Endothelial cell of umbilical vein (primary cell): ENCODE data around the gene AHSA1. TPM values are rescaled to one million over a fixed set of nuclear protein-coding genes. Genes with fewer than 3 reads are reported as not detected.

ENCODE experiments used
- BruUV-seq: library from RNA; stranded (reverse); fragments of 400-500 nt; replicated peaks from 2 replicates; lab custom pipeline; 2021; lab: Mats Ljungman, UMichigan
- CTCF ChIA-PET: fragments of 300-600, 350-600 bp; sonication (Branson Sonifier 250); formaldehyde crosslinking; loops from one replicate; lab custom pipeline; 2021; ENCODE audit warnings: antibody characterized with exemption, inconsistent platforms; lab: Charles Lee
- POLR2A ChIA-PET: fragments of 300-600, 350-600 bp; sonication (Branson Sonifier 250); formaldehyde crosslinking; loops from one replicate; lab custom pipeline; 2021; ENCODE audit warnings: antibody characterized with exemption, inconsistent platforms; lab: Charles Lee
- DNase-seq: peaks from one replicate; pipeline ENCODE4 v3.0.0-alpha.2; 2011; ENCODE audit warnings: low read depth, low spot score
- FAIRE-seq: peaks from 2 replicates; lab custom pipeline; 2011; peaks lifted over from hg19 to GRCh38; lab: Jason Lieb, UNC
- H2AFZ ChIP-seq: 2 replicates; pipeline ENCODE4 v1.6.0; 2012; ENCODE audit warnings: low read depth, low read length, control low read depth, inconsistent platforms
- H3K27ac ChIP-seq: 2 replicates; pipeline ENCODE4 v1.5.1; 2011; ENCODE audit warnings: low read depth, mild to moderate bottlenecking, control low read depth, low read length, moderate library complexity; ENCODE audit not compliant: insufficient read depth
- H3K27me3 ChIP-seq, 2 experiments: 2 replicates each; pipeline versions ENCODE4 v1.6.0 to v1.6.1; 2011; ENCODE audit warnings: low read length in 2 of 2, mixed read lengths in 1 of 2; ENCODE audit not compliant: control insufficient read depth in 2 of 2, insufficient read depth in 2 of 2
- H3K36me3 ChIP-seq, 2 experiments: 2 replicates in 1 of 2; 3 replicates in 1 of 2; pipeline ENCODE4 v1.5.1; 2011; ENCODE audit warnings: low read length in 2 of 2, mild to moderate bottlenecking in 1 of 2, moderate library complexity in 1 of 2; ENCODE audit not compliant: control insufficient read depth in 2 of 2, insufficient read depth in 2 of 2; ENCODE audit errors: extremely low read depth in 1 of 2
- H3K4me1 ChIP-seq: 3 replicates; pipeline ENCODE4 v1.5.1; 2011; ENCODE audit warnings: mild to moderate bottlenecking, low read length; ENCODE audit not compliant: control insufficient read depth, insufficient read depth; ENCODE audit errors: extremely low read depth
- H3K4me2 ChIP-seq: 2 replicates; pipeline ENCODE4 v1.6.1; 2011; ENCODE audit warnings: low read length, control low read depth, mixed read lengths; ENCODE audit not compliant: insufficient read depth
- H3K4me3 ChIP-seq, 3 experiments: fragments of 200-600 bp in 1 of 3; sonication (generic), shearing (Covaris generic) in 1 of 3; replicated peaks in 1 of 3; 2 replicates each; pipeline ENCODE4 v1.5.1; 2011 to 2016; ENCODE audit warnings: control low read depth in 3 of 3, low read length in 3 of 3, mild to moderate bottlenecking in 2 of 3, inconsistent platforms in 1 of 3, low read depth in 1 of 3, moderate library complexity in 1 of 3; ENCODE audit not compliant: insufficient read depth in 1 of 3
- H3K79me2 ChIP-seq: 2 replicates; pipeline ENCODE4 v1.6.0; 2012; ENCODE audit warnings: low read length, inconsistent platforms; ENCODE audit not compliant: control insufficient read depth, insufficient read depth
- H3K9ac ChIP-seq: replicated peaks from 2 replicates; pipeline ENCODE3; 2011; ENCODE audit warnings: low read length, control low read depth; ENCODE audit not compliant: insufficient read depth; ENCODE audit errors: extremely low read depth
- H3K9me1 ChIP-seq: replicated peaks from 3 replicates; pipeline ENCODE4 v1.6.0; 2011; ENCODE audit warnings: mild to moderate bottlenecking, low read length; ENCODE audit not compliant: control insufficient read depth, insufficient read depth; ENCODE audit errors: extremely low read depth
- H3K9me3 ChIP-seq: replicated peaks from 2 replicates; pipeline ENCODE4 v1.5.1; 2012; ENCODE audit warnings: low read length, inconsistent platforms; ENCODE audit not compliant: control insufficient read depth, insufficient read depth
- H4K20me1 ChIP-seq: replicated peaks from 2 replicates; pipeline ENCODE3; 2011; ENCODE audit warnings: mild to moderate bottlenecking, low read length; ENCODE audit not compliant: control insufficient read depth, insufficient read depth; ENCODE audit errors: extremely low read depth
- FOS ChIP-seq: IDR thresholded peaks from 2 replicates; pipeline ENCODE4 v1.6.1; 2011; ENCODE audit warnings: mild to moderate bottlenecking, low read length, moderate library complexity, borderline replicate concordance; ENCODE audit not compliant: insufficient read depth
- GATA2 ChIP-seq: IDR thresholded peaks from 2 replicates; pipeline ENCODE4 v1.7.0; 2011; ENCODE audit warnings: low read depth, mild to moderate bottlenecking, moderate library complexity, mixed read lengths, low read length; ENCODE audit not compliant: insufficient read length, insufficient read depth
- JUN ChIP-seq: IDR thresholded peaks from 2 replicates; pipeline ENCODE4 v1.6.1; 2011; ENCODE audit warnings: borderline replicate concordance, low read depth; ENCODE audit not compliant: insufficient read length, insufficient read depth
- POLR2A ChIP-seq: IDR thresholded peaks from 2 replicates; pipeline ENCODE4 v1.6.1; 2012; ENCODE audit warnings: low read depth, mild to moderate bottlenecking, control low read depth, low read length
- dilution Hi-C: fragments of 300-500 bp; cut with MboI; formaldehyde crosslinking; loops from one replicate; pipeline ENCODE4 v1.15.0; 2019; ENCODE audit warnings: low sequenced_read_pairs; ENCODE audit not compliant: extremely low pct_ligation_motif_present
- intact Hi-C: fragments of 100-400 bp; cut with micrococcal nuclease; formaldehyde crosslinking; loops from one replicate; pipeline ENCODE4 v1.10.0; 2022
- polyA plus RNA-seq, 4 experiments: library from polyadenylated mRNA; depleted of rRNA in 3 of 4; stranded (reverse) in 3 of 4; unstranded in 1 of 4; fragments of >200 nt; gene quantifications; 2 replicates each; pipeline versions ENCODE4 v1.2.1 to v1.2.3, GENCODE V29; 2011 to 2012; ENCODE audit warnings: missing spikeins in 1 of 4
- total RNA-seq: library from RNA; stranded (reverse); gene quantifications from 2 replicates; pipeline ENCODE4 v1.2.3, GENCODE V29; 2021

Gene AHSA1
- total and polyA plus RNA-seq, 2 donors (not counting 3 experiments of a cell fraction or from before 2014, with no cell fraction given), result 122 to 166 TPM

GRCh38 chr14:77457115-77457521 lies 775 bp upstream of the AHSA1 start:
- Histone ChIP-seq H3K36me3 (peaks cover 7 to 14% of the 10 kb centered on the region in 2 experiments), H3K9ac (peak overlapping the region; percentile 87), H4K20me1 (peaks cover 2% of the 10 kb centered on the region), H3K9me3 (no peaks in the 10 kb centered on the region), H3K27ac (peak overlapping the region; percentile 38), H2AFZ (peak overlapping the region; percentile 71), H3K27me3 (no peaks in the 10 kb centered on the region), H3K4me1 (peaks cover 21% of the 10 kb centered on the region), H3K4me2 (peak overlapping the region; percentile 81), H3K79me2 (peaks cover 40% of the 10 kb centered on the region), H3K9me1 (no peaks in the 10 kb centered on the region), H3K4me3 (peak overlapping the region; percentile 34 to 86 (median 66))
- no peak for DNase-seq
- POLR2A ChIA-PET, result interaction anchor here (0.9 kb wide), 1 partner anchor 154 kb away, joined by 4 read pairs; no protein-coding TSS in a partner anchor
- FAIRE-seq, result no peak
- TF ChIP-seq JUN (no peak), POLR2A (peak; percentile 95)
- intact Hi-C loops (loop anchor here (1.0 to 5.0 kb wide), 6 partner anchors 80 to 360 kb away; partner anchors contain the start of genes CIPC, GSTZ1, SAMD15 and TMED8), dilution Hi-C loops (no loop called here)
- CTCF ChIA-PET, result interaction anchor here (1.1 to 3.8 kb wide), 5 partner anchors 20 to 156 kb away, joined by 4 to 75 read pairs (median 4); no protein-coding TSS in a partner anchor
- BruUV-seq, result TSS peak; percentile 68

- peak overlapping the region; percentile 76 for H3K27ac ChIP-seq
- H3K9me3 ChIP-seq, result no peaks in the 10 kb centered on the region
- peaks cover 21% of the 10 kb centered on the region for H3K4me1 ChIP-seq
- ChIA-PET POLR2A (interaction anchor here (0.7 kb wide), 1 partner anchor 137 kb away, joined by 3 read pairs; the partner anchor contains the start of gene GSTZ1), CTCF (interaction anchor here (0.5 to 3.8 kb wide), 35 partner anchors 10 to 594 kb away, joined by 3 to 75 read pairs (median 4); no protein-coding TSS in a partner anchor)
- peaks cover 18 to 19% of the 10 kb centered on the region in 2 experiments for H3K36me3 ChIP-seq
- H3K4me2 ChIP-seq, result peak overlapping the region; percentile 94
- peak overlapping the region; percentile 87 for H3K9ac ChIP-seq
- H3K27me3 ChIP-seq, result no peaks in the 10 kb centered on the region
- no peaks in the 10 kb centered on the region for H3K9me1 ChIP-seq
- no TSS peak for BruUV-seq
- peak overlapping the region; percentile 45 to 86 (median 66) for H3K4me3 ChIP-seq
- peak overlapping the region; percentile 81 for H2AFZ ChIP-seq
- no peak for DNase-seq
- peaks cover 2% of the 10 kb centered on the region for H4K20me1 ChIP-seq
- intact Hi-C loops, result loop anchor here (1.0 to 5.0 kb wide), 5 partner anchors 84 to 361 kb away; partner anchors contain the start of genes ALKBH1, CIPC and SLIRP
- dilution Hi-C loops, result no loop called here
- TF ChIP-seq FOS (no peak), POLR2A (no peak), GATA2 (peak; percentile 19)
- peak; percentile 28 for FAIRE-seq
- H3K79me2 ChIP-seq, result peaks cover 40% of the 10 kb centered on the region
Observed at GRCh38 chr14:77458249-77458950, 507 bp downstream of the AHSA1 start.
